GM21786 (cell line): Measurements from ENCODE around the gene GORAB.

Source experiments
- ATAC-seq: cut with Tn5 transposase; IDR thresholded peaks from one replicate; pipeline ENCODE4 v1.9.1; 2021; ENCODE audit not compliant: unreplicated experiment

The GORAB gene

DNA sequence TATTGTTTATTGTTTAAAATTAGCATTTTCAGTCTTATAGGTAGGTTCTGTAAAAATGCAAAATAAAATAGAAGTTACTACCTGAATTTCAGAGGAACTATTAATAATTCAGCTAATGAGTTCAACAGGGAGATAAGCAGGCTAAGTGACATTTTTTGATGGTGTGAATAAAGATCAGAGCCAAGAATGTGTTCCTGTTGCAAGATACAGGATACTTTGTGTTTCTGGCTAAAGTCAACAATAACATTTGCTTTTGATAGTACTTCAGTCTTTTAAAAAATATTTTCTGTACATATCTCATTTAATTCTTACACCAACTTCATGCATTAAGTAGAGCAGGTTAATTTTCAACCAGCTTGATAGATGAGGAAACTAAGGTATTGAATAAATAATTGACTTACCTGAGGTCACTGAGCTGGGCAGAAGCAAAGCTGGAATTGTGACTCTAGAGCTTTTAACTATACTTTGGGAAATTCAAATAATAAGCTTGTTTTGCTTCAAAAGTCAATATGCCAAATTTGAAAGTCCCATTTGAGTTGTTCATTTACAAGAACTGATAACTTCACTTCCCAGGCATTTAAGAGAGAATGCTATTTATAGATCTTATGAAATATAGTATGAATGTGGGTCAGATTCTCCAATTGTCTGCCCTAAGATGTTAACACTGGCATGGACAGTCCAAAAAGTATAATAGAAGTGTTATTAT, 6.0 kb downstream of the GORAB start:
- no peak for ATAC-seq

- peak; percentile 46 for ATAC-seq
These were observed 6.7 kb downstream of the GORAB start for GRCh38 chr1:170538687-170539086.

GRCh38 chr1:170539154-170539553, 7.2 kb downstream of the GORAB start:
- ATAC-seq = no peak

GRCh38 chr1:170544624-170545023, 12.7 kb downstream of the GORAB start:
- no peak for ATAC-seq

DNA sequence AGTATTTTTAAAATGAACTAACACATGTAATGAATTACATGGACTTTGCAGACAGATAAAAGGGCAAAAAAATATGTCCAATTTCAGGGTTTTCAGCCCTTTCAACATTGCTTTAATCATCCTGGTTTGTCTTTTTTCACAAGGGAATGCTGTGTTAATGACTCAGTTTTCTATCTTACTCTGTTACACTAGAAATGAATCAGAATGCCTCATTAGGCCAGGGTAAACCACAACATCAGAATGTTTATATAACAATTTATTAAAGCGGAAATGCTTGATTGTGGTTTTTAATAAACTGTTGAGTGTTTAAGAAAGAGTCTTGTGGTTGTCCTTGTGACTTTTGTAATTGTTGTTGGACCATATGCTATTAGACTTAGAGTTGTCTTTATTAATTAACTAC, 13.5 kb downstream of the GORAB start:
- ATAC-seq = no peak

GRCh38 chr1:170547255-170547654, 15.3 kb downstream of the GORAB start:
- ATAC-seq = no peak

GRCh38 chr1:170548497-170548896, 16.5 kb downstream of the GORAB start:
- no peak for ATAC-seq

- no peak for ATAC-seq
These were observed 23.4 kb downstream of the GORAB start for GRCh38 chr1:170555370-170555769.

GRCh38 chr1:170556917-170557316, 25.0 kb downstream of the GORAB start:
- ATAC-seq = no peak

DNA sequence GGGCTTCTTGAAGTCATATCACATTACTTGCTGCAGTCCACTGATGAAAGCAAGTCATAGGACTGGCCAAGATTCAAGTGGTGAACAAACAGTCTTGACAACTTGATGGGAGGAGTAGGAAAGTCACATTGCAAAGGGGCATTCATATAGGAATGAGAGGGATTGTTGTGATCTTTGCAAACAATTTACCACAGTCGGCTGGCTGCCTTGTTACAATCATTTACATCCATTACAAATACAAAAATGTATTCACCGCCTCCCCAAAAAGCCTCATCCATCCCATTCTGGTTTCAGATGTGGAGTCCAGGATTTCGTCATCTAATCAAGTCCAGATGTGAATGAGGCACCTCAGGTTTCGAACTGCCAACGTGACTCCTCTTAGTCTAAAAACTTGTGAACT, 26.8 kb downstream of the GORAB start:
- no peak for ATAC-seq

DNA sequence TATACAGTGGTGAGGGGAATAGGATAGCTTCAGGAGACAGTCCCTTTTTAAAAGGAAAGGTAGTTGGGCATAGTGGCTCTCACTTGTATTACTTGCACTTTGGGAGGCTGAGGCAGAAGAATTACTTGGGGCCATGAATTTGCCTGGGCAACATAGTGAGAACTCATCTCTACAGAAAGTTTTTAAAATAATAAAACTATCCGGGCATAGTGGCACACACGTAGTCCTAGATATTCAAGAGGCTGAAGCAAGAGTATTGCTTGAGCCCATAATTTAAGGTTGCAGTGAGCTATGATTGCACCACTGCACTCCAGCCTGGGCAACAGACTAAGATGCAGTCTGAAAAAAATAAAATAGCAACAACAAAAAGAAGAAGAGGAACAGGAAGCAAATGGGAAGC, 27.2 kb downstream of the GORAB start:
- no peak for ATAC-seq

- no peak for ATAC-seq
These were observed 28.8 kb downstream of the GORAB start for GRCh38 chr1:170560681-170561285.

DNA sequence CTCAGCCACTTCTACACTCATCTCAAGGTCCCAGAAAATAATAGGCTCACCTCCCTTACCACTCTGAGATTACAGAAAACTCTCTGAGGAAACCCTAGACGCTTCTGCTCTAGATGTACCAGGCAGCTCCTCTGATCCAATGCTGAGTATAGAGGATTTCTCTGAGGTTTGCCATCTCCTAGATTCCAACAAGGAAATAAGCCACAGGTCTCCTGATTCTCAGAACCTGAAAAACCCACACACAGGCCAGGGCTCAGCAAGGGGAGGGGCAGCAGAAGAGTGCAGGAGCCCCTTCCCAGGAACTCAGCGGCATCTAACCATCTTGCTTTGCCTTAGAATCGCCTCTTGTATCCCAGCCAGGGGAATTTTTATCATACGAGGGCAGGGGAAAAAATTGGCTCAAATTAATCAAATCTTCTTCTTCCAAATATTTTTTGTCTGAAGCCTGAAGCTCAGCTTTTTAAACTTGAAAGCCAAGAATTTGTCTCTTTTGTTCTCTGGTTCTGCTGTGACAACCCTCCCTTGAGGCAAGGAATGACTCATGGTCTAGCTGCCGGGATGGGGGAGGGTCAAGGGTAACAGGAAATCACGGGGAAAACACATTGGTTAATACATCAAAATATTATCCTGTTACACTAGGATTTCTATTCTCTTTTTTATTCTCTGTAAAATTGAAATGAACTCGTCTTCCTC, 30.8 kb downstream of the GORAB start:
- ATAC-seq = peak; percentile 74

DNA sequence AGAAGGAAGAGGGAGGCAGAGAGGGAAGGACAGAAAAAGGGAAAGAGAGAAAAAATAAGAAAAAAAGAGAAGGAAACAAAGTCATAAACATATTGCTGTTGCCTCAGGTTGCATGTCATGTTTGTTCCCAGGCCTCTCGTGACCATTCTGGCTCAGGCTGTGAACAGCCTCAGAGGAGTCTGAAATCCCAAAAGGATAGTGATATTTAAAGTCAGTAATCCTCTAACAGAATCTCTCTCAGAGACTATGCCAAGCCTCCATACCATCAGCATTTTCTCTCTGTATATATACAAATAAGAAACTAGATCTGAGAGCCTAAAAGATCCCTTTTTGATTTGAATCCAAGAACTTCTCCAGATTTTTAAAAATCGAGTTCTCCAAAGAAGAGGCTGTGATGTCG, 35.2 kb downstream of the GORAB start:
- no peak for ATAC-seq

- no peak for ATAC-seq
These were observed 36.2 kb downstream of the GORAB start for GRCh38 chr1:170568197-170568596.

DNA sequence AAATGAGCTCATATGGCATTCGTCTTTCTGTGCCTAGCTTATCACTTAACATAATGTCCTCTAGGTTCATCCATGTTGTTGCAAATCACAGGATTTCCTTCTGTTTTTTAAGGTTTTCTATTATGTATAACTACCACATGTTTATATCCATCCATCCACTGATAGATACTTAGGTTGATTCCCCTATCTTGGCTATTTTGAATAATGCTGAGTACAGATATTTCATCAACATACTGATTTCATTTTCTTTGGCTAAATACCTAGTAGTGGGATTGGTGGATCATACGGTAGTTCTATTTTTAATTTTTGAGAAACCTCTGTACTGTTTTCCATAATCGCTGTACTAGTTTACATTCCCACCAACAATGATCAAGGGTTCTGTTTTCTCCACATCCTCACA, 45.0 kb downstream of the GORAB start:
- no peak for ATAC-seq

DNA sequence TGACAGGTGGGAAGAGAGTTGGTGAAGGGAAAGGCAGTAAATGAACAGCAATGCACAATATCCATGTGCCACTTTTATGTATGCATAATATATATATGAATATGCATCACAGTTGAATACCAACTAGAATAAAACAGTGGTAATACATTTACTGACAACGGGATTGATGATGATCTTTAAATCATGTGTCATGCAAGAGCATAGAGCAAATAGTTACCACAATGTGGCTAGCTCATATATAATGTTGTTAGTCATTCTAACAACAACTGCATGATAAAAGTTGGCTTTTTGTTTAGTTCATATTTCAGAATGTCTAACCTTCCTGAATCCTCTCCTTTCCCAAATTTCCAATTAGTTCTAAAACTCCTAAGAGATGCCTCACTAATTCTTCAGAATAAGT, 46.4 kb downstream of the GORAB start:
- no peak for ATAC-seq

DNA sequence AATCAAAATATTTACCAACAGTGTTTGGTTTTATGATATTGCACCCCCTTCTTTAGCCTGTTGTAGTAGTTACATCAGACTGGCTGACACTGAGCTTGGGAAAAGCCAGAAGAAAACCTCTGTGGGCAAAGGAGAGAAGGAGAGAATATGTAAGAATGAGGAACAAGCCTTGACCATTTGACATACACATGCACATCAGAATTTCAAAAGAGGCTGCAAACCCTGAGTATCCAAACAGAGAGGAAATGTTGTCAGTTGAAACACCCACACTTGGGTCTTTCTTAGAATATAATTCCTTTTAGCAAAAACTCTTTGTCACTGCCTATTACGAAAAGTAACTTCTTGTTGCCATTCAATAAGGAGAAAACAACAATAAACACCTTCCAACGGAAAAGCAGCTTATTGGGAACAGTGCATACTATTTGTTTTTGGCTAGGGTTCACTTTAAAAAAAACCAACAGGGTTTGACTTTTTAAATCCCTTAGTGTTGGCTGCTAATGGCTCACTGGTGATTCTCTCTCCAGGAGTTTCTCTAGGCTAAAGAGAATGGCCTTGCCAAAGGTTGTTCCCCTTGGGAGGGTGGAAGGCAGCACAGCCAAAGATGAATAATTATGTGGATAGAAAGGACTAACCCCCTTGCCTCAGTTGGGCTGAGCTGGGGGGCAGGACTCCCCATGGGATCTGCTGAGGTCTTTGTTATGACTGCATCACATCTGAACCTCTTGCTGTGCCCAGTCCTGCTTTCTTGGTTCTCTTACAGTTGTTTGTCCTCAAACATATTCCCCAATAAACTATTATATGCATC, 48.9 kb downstream of the GORAB start:
- no peak for ATAC-seq

GRCh38 chr1:170583186-170583585, 51.2 kb downstream of the GORAB start:
- ATAC-seq = no peak

GRCh38 chr1:170586321-170587252, 54.6 kb downstream of the GORAB start:
- ATAC-seq = no peak

DNA sequence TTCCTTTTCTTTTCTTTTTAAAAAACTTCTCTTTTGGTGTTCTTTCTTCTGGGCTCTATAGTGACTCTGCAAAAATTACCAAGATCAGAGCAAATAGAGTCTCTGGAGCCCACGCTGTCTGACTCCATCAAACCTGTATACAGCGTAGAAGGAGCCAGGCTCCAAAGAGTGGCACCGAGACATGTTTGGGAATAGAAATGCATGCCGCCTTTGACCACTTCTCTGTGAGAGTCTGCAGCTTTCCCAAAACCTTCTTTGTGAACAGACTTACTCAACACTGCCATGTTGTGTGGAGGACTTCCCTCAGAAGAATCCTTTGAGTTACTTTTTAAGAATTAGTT, 55.3 kb downstream of the GORAB start:
- no peak for ATAC-seq
